NCI-H2171 treated with DMSO at 0.1 percent for 48 hours (cell line): ENCODE measurements around the gene LY9.
"Not testable (repeated sequence)": the region's sequence is repeated elsewhere in the genome, so short reads cannot be mapped to it uniquely, and the experiment has no call there.

Experiments
- DNase-seq: peaks from one replicate; lab custom pipeline; 2025; lab: John Stamatoyannopoulos, UW

LY9 gene

GRCh38 chr1:160866001-160866694 is 70.2 kb downstream of the LY9 start:
- DNase-seq: no peak

GRCh38 chr1:160866695-160867260 is 70.8 kb downstream of the LY9 start:
- DNase-seq: no peak

- not testable (repeated sequence) for DNase-seq
Observed at GRCh38 chr1:160867651-160868050, 71.7 kb downstream of the LY9 start.

GRCh38 chr1:160868141-160868540 is 72.2 kb downstream of the LY9 start:
- DNase-seq: no peak

GRCh38 chr1:160874935-160875334 is 79.0 kb downstream of the LY9 start:
- no peak for DNase-seq

- not testable (repeated sequence) for DNase-seq
Observed at GRCh38 chr1:160875591-160875990, 79.6 kb downstream of the LY9 start.

- no peak for DNase-seq
Observed at GRCh38 chr1:160876311-160876710, 80.3 kb downstream of the LY9 start.

- DNase-seq: no peak
Observed at GRCh38 chr1:160877221-160877620, 81.2 kb downstream of the LY9 start.
